NCI-H1417 (cell line): ENCODE data around the gene KRTAP10-6.
"Not testable (repeated sequence)": the region's sequence is repeated elsewhere in the genome, so short reads cannot be mapped to it uniquely, and the experiment has no call there.

ENCODE experiments used
- DNase-seq, 3 experiments: peaks; one replicate each; lab custom pipeline; 2025; lab: John Stamatoyannopoulos, UW

The KRTAP10-6 gene

DNA sequence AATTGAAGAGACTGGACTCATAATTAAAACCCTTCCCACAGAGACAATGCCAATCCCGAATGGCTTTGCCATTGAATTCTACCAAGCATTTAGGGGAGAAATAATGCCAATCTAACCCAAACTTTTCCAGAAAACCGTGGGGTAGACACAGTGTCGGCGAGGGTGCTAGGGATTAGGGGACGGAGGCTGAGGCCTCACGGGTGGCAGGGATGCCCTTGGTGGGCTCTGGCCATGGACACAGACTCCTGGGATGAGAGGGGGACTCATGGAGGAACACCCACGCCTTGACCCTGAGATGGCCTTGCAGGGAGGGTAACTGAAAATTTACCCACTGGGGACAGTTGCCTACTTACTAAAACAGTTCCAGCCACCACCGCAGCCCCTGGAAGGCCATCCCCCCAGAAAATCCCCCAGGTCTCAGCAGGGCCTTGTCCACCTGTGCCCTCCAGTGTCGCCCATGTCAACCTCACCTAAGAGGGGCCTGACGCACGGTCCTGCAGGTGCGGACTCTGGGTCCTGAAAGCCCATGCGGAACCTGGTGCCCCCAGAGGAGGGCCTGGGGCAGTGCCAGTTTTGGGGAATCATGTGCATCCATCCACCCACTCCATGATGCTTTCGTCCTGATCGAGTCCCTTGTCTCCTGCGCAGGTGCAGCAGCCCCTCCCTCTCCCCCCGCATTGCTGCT, 13.8 kb downstream of the KRTAP10-6 start:
- DNase-seq = no peak

DNA sequence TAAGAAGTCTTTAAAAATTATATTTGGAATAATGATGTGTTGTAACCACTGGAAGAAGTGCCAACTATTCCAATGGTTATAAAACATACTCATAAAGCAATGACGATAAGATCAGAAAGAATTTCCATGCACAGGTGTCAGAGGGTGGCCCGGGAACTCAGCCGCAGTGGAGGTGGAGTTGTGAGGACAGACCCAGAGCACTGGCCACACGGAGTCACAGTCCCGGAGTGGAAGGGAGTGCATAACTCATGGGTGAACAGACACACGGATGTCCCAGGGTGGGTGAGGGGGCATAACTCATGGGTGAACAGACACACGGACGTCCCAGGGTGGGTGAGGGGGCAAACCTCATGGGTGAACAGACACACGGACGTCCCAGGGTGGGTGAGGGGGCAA, 16.3 kb downstream of the KRTAP10-6 start:
- DNase-seq = no peak

DNA sequence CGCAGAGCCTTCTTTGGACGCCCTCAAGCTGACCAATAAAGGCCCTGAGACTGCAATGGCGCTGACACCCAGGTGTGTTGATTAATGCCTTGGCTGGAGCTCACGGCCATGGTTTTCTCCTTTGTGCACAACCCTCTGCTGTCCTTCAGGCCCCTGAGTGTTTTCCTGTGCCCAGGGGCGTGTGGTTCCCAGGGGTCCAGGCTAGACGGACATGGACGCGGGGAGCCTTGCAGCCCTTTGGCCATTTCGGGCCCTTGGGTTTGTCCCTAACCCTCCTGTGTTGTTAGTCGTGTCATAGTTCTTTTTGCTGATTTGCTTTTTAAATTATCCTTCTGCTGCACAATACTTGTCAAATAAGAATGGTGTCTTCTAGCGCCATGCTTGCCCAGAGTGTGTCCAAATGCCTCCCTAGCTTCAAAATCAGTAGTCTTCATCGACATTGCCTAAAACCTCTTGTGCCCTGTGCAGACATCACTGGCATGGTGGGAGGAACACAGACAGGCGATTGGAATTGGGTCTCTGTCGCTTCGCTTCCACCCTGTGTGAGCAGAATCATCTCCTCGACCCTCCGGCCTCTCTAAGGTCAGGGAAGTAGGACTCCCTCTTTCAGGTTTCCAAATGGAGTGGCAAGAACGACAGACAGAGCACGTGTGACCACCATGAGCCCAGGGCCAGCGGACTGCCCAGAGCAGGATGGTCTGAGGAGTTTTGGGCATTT, 16.8 kb downstream of the KRTAP10-6 start:
- DNase-seq = no peak

DNA sequence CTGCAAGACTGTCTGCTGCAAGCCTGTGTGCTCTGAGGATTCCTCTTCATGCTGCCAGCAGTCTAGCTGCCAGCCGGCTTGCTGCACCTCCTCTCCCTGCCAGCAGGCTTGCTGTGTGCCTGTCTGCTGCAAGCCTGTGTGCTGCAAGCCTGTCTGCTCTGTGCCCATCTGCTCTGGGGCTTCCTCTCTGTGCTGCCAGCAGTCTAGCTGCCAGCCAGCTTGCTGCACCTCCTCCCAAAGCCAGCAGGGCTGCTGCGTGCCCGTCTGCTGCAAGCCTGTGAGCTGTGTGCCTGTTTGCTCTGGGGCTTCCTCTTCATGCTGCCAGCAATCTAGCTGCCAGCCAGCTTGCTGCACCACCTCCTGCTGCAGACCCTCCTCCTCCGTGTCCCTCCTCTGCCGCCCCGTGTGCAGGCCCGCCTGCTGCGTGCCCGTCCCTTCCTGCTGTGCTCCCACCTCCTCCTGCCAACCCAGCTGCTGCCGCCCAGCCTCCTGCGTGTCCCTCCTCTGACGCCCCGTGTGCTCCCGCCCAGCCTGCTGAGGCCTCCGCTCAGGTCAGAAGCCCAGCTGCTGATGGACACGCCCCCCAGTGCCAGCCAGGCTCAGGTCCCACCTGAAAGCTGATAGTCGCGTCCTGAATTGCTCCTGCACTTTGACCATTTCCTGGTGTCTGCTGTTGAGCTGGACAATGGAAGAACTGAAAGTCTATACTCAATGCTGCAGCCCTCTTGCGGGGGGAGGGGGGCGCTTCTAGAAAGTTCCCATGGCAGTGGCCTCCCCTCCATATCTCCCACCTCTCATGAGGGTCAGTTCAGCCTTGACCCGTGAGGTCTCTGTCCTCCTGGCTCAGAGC, 17.6 kb downstream of the KRTAP10-6 start:
- DNase-seq = peak in 2 of 3 experiments; percentile 33 to 59

DNA sequence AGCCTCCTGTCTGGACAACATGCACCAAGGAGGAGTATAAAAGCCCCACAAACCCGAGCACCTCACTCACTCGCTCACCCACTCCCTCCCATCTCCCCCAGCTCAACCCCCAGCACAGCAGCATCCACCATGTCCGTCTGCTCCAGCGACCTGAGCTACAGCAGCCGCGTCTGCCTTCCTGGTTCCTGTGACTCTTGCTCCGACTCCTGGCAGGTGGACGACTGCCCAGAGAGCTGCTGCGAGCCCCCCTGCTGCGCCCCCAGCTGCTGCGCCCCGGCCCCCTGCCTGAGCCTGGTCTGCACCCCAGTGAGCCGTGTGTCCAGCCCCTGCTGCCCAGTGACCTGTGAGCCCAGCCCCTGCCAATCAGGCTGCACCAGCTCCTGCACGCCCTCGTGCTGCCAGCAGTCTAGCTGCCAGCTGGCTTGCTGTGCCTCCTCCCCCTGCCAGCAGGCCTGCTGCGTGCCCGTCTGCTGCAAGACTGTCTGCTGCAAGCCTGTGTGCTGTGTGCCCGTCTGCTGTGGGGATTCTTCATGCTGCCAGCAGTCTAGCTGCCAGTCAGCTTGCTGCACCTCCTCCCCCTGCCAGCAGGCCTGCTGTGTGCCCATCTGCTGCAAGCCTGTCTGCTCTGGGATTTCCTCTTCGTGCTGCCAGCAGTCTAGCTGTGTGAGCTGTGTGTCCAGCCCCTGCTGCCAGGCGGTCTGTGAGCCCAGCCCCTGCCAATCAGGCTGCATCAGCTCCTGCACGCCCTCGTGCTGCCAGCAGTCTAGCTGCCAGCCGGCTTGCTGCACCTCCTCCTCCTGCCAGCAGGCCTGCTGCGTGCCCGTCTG, 18.5 kb downstream of the KRTAP10-6 start, which contains the start of gene KRTAP10-4:
Gene KRTAP10-4 (plus strand): TSS at position 100 of the 827 bp plus-strand sequence. CDS start 30 bp downstream, at position 130.
- DNase-seq = peak in 2 of 3 experiments; percentile 68 to 82

DNA sequence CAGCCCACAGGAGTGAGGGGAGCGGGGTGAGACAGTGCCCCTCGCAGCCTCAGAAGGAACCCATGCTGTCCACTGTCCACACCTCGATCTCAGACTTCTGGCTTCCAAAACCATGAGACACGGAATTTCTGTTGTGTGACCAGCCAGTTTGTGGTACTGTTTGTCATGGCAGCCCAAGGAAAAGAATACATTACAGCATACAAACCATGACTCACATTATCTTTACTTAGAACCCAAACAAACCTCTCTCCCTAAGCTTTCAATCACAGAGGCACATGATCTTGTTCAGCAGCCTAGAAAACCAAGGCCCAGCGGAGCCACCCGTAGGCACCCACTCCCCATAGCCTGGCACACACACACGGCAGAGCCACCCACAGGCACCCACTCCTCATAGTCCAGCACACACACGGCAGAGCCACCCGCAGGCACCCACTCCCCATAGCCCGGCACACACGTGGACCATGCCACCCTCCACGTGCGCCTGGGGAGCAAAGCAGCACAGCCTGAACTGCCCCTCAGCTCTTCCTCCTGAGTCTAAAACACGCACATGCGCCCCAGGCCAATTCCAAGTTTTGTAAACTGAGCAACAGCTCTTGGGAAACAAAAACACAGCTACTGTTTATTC, 19.2 kb downstream of the KRTAP10-6 start:
- DNase-seq = peak in 1 of 3 experiments; percentile 69

DNA sequence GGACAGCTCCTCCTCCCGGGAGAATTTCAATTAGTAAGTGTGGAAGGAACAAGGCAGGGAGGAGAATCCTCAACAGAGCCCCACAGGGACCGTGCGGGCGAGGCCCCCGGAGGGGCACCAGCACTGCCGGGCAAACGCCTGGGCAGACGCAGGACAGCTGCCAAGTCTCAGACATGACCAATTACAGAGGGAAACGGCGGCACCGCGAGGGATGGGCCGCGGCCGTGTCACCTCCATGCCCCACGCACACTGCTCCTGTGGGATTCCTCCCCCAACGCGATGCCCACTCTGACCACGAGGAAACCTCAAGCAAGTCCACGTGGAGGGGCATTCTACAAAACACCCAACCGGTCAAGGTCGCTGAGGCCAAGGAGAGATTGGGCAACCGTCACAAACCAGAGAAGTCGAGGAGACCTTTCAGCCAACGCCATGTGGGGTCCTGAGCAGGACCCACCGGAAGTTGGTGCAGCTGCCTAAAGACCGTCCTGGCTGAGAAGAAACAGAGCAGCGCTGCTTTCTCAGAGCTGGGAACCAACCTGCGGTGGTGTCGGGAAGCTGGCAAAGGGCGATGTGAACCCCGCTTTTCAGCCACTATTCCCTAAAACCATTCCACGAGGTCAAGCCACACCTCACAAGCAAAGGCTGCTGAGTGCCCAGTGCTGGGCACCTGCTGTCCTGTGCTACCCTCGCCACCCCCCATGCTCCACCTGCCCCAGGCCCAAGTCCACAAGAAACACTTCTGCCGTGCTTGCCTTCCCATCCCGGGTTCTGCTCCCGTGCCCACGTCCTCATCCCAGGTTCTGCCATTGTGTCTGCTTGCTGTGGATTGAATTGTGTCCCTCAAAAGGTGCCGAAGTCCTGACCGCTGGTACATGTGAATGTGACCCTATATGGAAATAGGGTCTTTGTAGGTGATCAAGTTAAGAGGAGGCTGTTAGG, 20.2 kb downstream of the KRTAP10-6 start:
- DNase-seq = no peak

DNA sequence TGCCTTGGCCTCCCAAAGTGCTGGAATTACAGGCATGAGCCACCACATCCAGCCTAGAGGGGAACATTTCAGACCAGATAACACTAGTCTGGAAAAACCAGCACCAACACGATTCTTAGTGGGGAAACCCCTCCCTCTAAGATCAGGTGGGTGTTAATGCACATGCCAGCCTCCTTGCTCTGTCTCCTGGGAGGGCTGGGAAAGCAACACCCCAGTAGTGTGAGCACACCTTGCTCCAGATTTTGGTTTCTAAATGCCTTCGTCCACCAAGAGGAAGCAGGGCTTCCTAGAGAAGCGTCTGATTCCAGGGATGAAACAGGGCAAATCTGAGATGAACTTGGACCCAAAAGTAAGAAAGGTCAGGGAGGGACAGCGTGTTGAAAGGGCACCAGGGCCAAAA, 21.0 kb downstream of the KRTAP10-6 start:
- no peak for DNase-seq

DNA sequence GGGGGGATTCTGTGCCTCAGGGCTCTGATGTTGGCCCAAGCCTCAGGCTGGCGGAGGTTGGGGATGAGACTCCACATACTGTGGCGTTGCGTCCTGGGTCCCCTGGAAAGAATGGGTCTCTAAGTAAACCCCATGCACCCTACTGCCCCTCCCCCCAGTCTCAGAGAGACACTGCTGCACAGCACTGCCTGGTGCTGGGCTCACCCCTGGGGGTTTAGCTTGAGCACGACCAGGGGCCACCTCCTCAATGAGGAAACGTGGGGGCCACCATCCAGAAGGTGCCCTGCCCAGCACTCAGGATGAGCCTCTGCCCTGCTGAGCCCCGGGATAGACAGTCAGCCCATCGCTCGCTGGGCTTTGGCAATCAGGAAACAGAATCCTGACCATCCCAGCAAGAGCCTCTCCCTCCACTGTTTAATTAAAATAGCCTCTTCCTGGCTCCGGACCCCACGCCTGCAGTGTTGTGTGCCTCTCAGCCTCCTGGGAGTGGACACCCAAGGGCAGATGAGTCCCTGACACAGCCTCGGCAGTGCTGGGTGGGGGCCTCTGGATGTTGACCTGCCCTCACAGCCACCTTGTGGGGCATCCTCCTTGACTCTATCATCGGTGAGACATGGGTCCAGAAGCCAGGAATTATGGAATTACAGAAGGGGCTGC, 22.3 kb downstream of the KRTAP10-6 start:
- DNase-seq = no peak

DNA sequence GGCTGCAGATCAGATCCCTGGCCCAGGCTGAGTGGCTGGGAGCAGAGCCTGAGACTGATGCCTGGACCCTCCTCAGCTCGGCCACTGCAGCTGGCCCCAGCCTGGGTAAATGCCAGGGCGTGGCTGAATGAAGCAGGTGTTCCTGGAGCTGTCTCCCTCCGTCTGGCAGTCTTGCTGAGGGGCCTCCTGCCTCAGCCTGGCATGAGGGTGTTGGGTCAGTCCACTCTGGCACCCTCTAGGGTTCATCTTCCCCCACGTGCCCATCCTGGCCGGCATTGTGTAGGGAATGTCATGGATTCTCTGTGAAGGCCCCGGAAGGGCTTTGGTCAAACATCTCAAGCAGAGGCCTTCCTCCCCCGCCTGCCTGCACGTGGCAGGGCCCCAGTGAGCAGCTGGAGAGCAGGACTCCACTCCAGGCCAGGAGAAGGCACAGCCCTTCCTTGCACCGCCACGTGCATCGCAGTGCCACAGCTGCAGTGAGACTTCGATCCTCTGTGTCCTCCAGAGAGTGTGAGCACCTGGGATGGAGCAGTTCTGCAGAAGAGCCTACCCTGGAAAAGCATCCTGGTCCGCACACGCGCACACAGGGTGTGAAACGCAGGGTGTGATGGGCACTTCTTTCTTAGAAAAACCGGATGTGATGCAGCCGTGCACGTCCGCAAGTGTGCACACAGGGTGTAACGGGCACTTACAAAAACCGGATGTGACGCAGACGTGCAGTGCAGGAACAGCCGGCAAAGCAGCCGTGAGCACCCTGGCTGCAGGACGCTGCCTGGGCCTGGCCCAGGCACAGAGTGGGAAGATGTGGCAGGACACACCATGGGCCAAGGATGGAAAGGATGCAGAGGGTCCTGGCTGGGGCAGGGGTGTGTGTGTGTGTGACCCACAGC, 23.4 kb downstream of the KRTAP10-6 start:
- DNase-seq = peak in 2 of 3 experiments; percentile 45 to 60

DNA sequence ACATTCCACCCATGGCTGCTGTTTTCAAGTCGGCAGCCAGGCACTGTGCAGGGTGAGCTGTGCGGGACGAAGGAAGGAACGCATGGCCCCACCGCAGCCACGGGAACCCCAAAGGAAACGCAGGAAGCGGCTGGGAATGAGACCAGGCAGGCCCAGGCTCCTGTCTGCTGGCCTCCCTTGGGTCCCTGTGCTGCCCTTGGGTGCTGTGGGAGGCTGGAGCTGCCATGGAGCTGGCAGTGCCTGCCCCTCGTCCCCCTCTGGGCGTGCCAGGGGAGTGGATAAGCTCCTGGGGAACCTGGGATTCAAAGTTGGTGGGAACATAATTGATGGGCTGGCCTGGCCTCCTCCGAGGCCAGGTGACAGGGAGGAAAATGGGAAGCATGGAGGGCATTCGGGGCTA, 24.0 kb downstream of the KRTAP10-6 start:
- DNase-seq = no peak

DNA sequence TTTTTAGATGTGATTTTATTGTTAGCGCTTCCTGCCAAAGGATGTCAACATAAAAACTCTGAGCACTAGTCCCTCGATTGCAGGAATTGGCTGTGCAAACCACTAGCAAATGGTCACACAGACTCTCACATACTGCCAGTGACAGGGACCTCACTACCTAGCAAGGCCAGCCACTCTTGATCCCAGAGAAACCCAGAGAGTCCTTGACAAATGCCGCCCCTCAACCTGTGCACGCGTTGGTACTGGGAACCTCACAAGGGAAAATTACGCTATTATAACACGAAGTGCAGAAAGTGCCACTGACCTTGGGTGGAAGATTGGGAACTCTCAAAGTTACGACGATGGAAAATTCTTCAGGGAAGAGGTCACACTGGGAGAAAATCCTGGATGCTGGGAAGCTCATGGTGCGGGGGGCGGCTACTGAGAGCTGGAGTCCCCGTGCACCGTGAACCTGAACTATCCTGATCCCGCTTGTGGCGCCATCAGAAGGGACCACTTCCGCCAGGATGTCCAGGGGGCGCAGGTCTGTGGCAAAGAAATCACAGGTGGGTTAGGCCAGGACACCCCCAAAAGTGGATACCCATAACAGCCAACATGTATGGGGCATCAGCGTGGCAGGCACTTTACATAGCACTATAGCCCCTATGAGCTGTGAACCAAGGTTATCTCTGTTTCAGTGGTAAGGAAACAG, 24.7 kb downstream of the KRTAP10-6 start:
- no peak for DNase-seq

DNA sequence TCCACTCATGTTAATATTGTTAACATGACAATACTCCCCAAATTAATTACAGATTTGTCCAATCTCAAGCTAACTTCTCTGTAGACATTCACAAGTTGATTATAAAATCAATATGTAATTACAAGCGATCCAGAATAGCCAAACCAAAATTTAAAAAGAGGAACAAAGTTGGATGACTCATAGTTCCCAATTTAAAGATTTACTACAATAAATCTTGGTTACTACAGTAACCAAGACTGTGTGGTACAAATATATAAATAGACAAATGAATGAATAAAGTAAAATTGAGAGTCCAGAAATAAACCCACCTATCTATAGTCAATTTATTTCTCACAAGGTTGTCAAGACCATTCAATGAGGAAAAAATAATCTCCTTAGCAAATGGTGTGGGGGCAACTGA, 25.9 kb downstream of the KRTAP10-6 start:
- no peak for DNase-seq

DNA sequence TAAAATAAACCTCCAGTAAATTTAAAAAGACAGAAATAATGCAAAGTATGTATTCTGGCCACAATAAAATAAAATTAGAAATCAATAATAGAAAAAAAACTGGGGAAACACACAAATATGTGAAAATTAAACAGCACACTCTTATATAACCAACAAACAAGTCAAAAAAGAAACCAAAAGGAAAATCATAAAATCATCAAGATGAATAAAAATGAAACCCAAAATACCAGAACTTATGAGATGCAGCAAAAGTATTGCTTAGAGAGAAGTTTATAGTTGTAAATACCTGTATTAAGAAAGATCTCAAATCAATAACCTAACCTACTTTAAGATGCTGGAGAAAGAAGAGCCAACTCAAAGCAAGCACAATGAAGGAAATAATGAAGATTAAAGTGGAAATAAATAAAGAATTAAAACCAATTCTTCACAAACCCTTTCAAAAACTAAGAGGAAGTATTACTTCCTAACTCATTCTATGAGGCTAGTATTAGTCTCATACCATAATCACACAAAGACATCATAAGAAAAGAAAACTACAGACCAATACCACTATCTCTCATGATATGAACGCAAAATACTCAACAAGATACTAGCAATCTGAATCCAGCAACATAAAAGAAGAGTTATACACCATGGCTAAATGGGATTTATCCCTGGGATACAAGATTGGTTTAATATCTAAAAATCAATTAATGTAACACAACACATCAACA, 27.3 kb downstream of the KRTAP10-6 start:
- no peak for DNase-seq

DNA sequence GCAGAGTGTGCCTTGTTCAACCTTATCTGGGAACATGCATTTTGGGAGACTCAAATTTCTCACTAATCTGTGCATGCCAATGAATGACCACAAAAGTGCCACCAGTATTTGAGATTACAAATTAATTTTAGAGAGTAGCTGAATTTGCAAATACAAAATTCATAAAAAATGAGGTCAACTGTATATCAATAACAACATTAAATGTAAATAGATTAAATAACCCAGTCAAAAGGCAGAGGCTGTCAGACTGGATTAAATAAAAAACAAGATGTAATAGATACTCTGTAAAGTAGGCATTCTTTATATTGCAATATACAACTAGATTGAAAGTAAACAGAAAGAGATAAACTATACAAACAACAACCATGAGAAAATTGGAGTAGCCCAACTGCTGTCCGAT, 28.2 kb downstream of the KRTAP10-6 start:
- no peak for DNase-seq

DNA sequence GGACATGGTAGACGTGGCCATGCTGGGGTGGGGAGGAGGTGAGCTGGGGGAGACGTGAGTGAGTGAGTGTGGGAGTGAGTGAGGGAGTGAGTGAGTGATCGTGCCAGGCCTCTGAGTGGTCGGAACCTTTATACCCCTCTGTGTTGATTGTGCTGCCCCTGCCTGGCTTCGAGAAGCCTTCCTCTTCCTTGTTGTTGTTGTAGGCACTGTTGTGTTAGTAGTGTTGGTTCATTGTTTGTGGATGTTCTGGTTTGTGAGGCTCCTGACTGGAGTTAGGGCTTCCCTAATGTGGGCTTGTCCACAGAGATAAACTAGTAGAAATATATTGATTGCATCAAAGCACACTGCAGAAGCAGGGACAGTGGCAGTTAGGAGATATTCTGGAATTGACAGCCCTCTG, 33.6 kb downstream of the KRTAP10-6 start, which contains the start of gene KRTAP10-3:
Gene KRTAP10-3 (minus strand): TSS at position 101 of the 400 bp plus-strand sequence. CDS start 80 bp downstream, at position 21.
- no peak for DNase-seq

DNA sequence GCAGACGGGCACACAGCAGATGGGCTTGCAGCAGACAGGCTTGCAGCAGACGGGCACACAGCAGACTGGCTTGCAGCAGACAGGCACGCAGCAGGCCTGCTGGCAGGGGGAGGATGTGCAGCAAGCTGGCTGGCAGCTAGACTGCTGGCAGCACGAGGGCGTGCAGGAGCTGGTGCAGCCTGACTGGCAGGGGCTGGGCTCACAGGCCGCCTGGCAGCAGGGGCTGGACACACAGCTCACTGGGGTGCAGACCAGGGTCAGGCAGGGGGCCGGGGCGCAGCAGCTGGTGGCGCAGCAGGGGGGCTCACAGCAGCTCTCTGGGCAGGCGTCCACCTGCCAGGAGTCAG, 34.0 kb downstream of the KRTAP10-6 start:
- not testable (repeated sequence) for DNase-seq
